ENCODE results near the gene PRSS23. TPM values are rescaled to one million over a fixed set of nuclear protein-coding genes. Genes with fewer than 3 reads are reported as not detected.

Gene PRSS23
- total RNA-seq, 2 experiments from 2014 or later: 0.17 to 0.28 TPM

DNA sequence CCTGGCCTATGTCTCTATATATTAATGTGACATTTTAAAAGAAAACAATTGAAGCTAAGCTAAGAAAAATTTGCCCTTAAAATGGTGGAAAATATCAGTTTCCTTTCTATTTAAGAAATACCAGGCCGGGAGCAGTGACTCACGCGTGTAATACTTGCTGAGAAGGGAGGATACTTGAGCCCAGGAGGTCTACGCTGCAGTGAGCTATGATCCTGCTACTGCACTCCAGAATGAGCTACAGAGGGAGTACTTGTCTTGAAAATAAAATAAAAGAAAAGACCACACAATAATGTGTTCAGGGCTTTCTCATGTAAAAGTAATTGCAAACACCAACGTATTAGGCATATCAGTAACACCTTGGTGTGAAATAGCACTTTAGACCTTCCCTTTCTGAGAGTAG, 1.4 kb upstream of the PRSS23 start:
- POLR2A ChIA-PET: interaction anchor here (0.5 kb wide), 1 partner anchor 248 kb away, joined by 3 read pairs; no protein-coding TSS in a partner anchor
- peaks cover 6% of the 10 kb centered on the region for H3K4me1 Mint-ChIP-seq
- H3K27me3 Mint-ChIP-seq: peaks cover 55% of the 10 kb centered on the region

DNA sequence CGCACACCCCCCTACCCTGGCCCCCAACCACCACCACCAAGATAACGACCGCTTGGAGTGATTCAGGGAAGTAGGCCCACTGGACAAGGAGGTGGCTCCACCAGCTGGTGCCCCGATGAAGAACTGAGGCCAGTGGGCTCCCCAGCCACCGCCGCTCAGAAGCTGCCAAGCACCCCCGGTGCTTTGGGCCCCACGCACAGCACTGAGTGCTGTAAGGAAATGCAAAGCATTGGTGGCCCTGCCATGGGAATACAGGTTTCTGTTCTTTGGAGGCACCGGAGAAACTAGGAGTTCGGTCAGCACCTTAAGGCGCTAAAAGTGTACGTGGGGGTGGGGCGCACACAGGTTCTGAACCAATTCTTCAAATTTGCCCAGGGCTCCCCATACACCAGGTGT, 664 bp upstream of the PRSS23 start:
- peak overlapping the region; percentile 62 for H3K4me3 Mint-ChIP-seq
- DNase-seq (no peak), ATAC-seq (ENCODE audit: low read depth) (no peak)
- H3K27ac Mint-ChIP-seq: no peak overlapping the region
- POLR2A ChIA-PET: no interaction called here
- H3K4me1 Mint-ChIP-seq: peaks cover 6% of the 10 kb centered on the region
- no peaks in the 10 kb centered on the region for H3K9me3 Mint-ChIP-seq
- H3K27me3 Mint-ChIP-seq: peaks cover 58% of the 10 kb centered on the region
- no peaks in the 10 kb centered on the region for H3K36me3 Mint-ChIP-seq

More for the DNA sequence above, 1.4 kb upstream of the PRSS23 start:
- Mint-ChIP-seq H3K36me3 (no peaks in the 10 kb centered on the region), H3K4me3 (no peak overlapping the region), H3K9me3 (no peaks in the 10 kb centered on the region), H3K27ac (no peak overlapping the region)
- no peak for DNase-seq
- no peak for ATAC-seq (ENCODE audit: low read depth)

GRCh38 chr11:86800960-86801272, 574 bp downstream of the PRSS23 start:
- peaks cover 54% of the 10 kb centered on the region for H3K27me3 Mint-ChIP-seq
- H3K9me3 Mint-ChIP-seq: no peaks in the 10 kb centered on the region

DNA sequence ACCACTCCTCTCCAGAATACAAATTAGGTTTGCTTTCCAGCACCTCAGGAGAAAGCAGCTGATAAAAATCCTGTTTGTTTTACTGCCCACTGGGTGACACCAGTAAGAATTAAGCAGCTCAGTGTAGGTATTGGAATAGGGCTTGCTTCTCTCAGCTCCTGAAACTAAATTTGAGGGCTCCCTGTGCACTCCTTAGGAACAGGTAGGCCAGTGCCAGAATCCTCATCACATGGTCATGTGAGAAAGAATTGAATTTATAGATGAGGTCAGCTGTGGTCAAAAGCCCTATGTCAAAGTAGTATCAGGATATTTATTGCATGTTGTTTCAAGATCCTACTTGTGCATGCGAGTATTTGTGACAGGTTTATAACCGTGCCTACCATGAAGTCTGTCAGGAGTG, 1.0 kb downstream of the PRSS23 start:
- Mint-ChIP-seq H3K36me3 (no peaks in the 10 kb centered on the region), H3K27me3 (peaks cover 52% of the 10 kb centered on the region), H3K4me3 (no peak overlapping the region), H3K9me3 (no peaks in the 10 kb centered on the region), H3K27ac (no peak overlapping the region), H3K4me1 (peaks cover 13% of the 10 kb centered on the region)
- DNase-seq (no peak), ATAC-seq (ENCODE audit: low read depth) (no peak)
- POLR2A ChIA-PET: no interaction called here

More at GRCh38 chr11:86800960-86801272, 574 bp downstream of the PRSS23 start:
- Mint-ChIP-seq H3K4me1 (peaks cover 10% of the 10 kb centered on the region), H3K27ac (no peak overlapping the region), H3K36me3 (no peaks in the 10 kb centered on the region), H3K4me3 (peak overlapping the region; percentile 69)
- ATAC-seq (ENCODE audit: low read depth): no peak
- DNase-seq: no peak
- POLR2A ChIA-PET: no interaction called here

GRCh38 chr11:86802146-86802545, 1.8 kb downstream of the PRSS23 start:
- POLR2A ChIA-PET: no interaction called here
- Mint-ChIP-seq H3K27me3 (peaks cover 52% of the 10 kb centered on the region), H3K27ac (no peak overlapping the region), H3K9me3 (no peaks in the 10 kb centered on the region), H3K4me3 (no peak overlapping the region), H3K36me3 (no peaks in the 10 kb centered on the region), H3K4me1 (peaks cover 15% of the 10 kb centered on the region)
- DNase-seq (no peak), ATAC-seq (ENCODE audit: low read depth) (no peak)

GRCh38 chr11:86802601-86803051, 2.3 kb downstream of the PRSS23 start:
- no peak for DNase-seq
- no peaks in the 10 kb centered on the region for H3K36me3 Mint-ChIP-seq
- no peak overlapping the region for H3K27ac Mint-ChIP-seq
- POLR2A ChIA-PET: no interaction called here
- H3K4me3 Mint-ChIP-seq: no peak overlapping the region
- peaks cover 15% of the 10 kb centered on the region for H3K4me1 Mint-ChIP-seq
- peaks cover 54% of the 10 kb centered on the region for H3K27me3 Mint-ChIP-seq
- ATAC-seq (ENCODE audit: low read depth): no peak
- H3K9me3 Mint-ChIP-seq: no peaks in the 10 kb centered on the region

DNA sequence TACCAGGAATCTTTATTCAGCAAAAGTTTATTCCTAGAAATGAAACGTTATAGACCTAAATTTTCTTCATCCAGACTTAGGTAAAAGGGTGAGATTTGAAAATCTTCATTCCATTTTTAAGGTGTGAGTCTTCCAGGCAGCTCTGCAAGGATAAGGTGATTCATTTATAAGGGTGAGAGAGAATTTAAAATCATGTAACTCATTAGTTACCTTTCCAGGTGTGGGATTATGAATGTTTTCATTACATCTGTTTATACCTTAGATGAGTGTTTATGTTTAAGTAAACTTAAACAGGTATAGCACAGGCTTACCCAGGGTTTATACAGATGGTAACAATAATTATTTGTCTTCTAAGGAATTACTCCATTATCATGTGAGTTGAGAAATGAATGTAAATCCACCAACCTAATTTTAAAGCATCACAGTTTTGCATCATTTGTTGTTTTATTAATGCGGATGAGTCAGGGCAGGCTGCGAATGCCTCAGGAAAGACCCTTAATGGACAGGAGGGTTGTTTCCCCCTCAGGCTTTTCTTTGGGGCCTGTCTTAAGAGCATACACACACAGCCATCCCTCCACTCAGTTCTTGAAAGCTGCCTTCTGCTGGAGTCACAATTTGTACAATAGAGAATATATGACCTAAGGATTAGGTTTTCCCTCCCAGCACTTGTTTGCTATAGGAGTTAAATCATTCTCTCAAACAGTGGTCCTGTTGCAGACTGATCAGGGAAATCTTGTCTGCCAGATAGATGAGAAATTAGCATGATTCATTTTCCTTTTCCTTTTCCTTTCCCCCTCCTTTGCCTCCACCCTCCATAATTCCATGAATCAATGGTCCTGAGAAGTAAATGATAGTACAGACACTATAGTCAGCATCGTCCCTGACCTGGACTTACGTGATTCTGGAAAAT, 3.0 kb downstream of the PRSS23 start:
- H3K27ac Mint-ChIP-seq: no peak overlapping the region
- DNase-seq: no peak
- H3K4me3 Mint-ChIP-seq: no peak overlapping the region
- POLR2A ChIA-PET: no interaction called here
- H3K27me3 Mint-ChIP-seq: peaks cover 57% of the 10 kb centered on the region
- no peaks in the 10 kb centered on the region for H3K36me3 Mint-ChIP-seq
- no peak for ATAC-seq (ENCODE audit: low read depth)
- peaks cover 15% of the 10 kb centered on the region for H3K4me1 Mint-ChIP-seq
- no peaks in the 10 kb centered on the region for H3K9me3 Mint-ChIP-seq

DNA sequence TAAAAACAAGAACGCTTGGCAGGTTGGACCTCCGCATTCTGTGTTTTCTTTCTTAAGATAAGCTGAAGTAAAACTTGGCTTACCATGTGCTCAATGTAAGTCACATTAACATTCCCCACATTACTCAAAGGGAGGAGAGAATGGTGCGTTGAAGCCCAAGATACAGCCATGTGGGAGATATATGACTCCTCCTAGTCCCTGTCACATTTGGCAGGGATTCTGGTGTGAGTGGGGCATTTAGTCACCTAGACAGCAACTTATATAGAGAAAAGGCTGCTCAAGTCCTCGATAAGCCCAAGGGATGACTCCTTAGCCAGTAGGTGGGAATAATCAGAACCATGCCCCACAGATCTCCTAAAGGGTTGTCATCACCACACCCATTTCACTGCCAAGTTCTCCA, 4.6 kb downstream of the PRSS23 start:
- H3K27ac Mint-ChIP-seq: no peak overlapping the region
- ATAC-seq (ENCODE audit: low read depth): no peak

GRCh38 chr11:86805873-86806310, 5.5 kb downstream of the PRSS23 start:
- H3K4me1 Mint-ChIP-seq: peaks cover 13% of the 10 kb centered on the region
- H3K4me3 Mint-ChIP-seq: peak overlapping the region; percentile 0
- POLR2A ChIA-PET: no interaction called here
- no peaks in the 10 kb centered on the region for H3K36me3 Mint-ChIP-seq
- H3K27ac Mint-ChIP-seq: peak overlapping the region; percentile 2
- ATAC-seq (ENCODE audit: low read depth) (peak; percentile 95), DNase-seq (no peak)
- H3K27me3 Mint-ChIP-seq: peaks cover 43% of the 10 kb centered on the region
- no peaks in the 10 kb centered on the region for H3K9me3 Mint-ChIP-seq

More for the DNA sequence above, 4.6 kb downstream of the PRSS23 start:
- Mint-ChIP-seq H3K9me3 (no peaks in the 10 kb centered on the region), H3K4me3 (no peak overlapping the region), H3K27me3 (peaks cover 46% of the 10 kb centered on the region), H3K4me1 (peaks cover 15% of the 10 kb centered on the region), H3K36me3 (no peaks in the 10 kb centered on the region)
- DNase-seq: no peak
- POLR2A ChIA-PET: no interaction called here

GRCh38 chr11:86806903-86807302, 6.6 kb downstream of the PRSS23 start:
- no peak for DNase-seq
- Mint-ChIP-seq H3K4me3 (no peak overlapping the region), H3K9me3 (no peaks in the 10 kb centered on the region), H3K27ac (no peak overlapping the region), H3K27me3 (peaks cover 43% of the 10 kb centered on the region), H3K4me1 (peaks cover 11% of the 10 kb centered on the region), H3K36me3 (no peaks in the 10 kb centered on the region)
- ATAC-seq (ENCODE audit: low read depth): no peak
- POLR2A ChIA-PET: no interaction called here

- H3K4me3 Mint-ChIP-seq: no peak overlapping the region
- ATAC-seq (ENCODE audit: low read depth) (no peak), DNase-seq (no peak)
- H3K36me3 Mint-ChIP-seq: no peaks in the 10 kb centered on the region
- peaks cover 11% of the 10 kb centered on the region for H3K4me1 Mint-ChIP-seq
- H3K9me3 Mint-ChIP-seq: no peaks in the 10 kb centered on the region
- peaks cover 42% of the 10 kb centered on the region for H3K27me3 Mint-ChIP-seq
- H3K27ac Mint-ChIP-seq: no peak overlapping the region
- POLR2A ChIA-PET: no interaction called here
Observed at GRCh38 chr11:86807360-86807759, 7.0 kb downstream of the PRSS23 start.

DNA sequence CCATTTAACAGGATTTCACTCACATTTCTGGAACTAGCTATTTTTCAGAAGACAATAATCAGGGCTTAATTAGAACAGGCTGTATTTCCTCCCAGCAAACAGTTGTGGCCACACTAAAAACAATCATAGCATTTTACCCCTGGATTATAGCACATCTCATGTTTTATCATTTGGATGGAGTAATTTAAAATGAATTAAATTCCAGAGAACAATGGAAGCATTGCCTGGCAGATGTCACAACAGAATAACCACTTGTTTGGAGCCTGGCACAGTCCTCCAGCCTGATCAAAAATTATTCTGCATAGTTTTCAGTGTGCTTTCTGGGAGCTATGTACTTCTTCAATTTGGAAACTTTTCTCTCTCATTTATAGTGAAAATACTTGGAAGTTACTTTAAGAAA, 9.2 kb downstream of the PRSS23 start:
- no peak overlapping the region for H3K4me3 Mint-ChIP-seq
- no peaks in the 10 kb centered on the region for H3K36me3 Mint-ChIP-seq
- peaks cover 9% of the 10 kb centered on the region for H3K4me1 Mint-ChIP-seq
- DNase-seq (no peak), ATAC-seq (ENCODE audit: low read depth) (no peak)
- H3K27me3 Mint-ChIP-seq: peaks cover 31% of the 10 kb centered on the region
- POLR2A ChIA-PET: no interaction called here
- no peak overlapping the region for H3K27ac Mint-ChIP-seq
- no peaks in the 10 kb centered on the region for H3K9me3 Mint-ChIP-seq

- peaks cover 32% of the 10 kb centered on the region for H3K27me3 Mint-ChIP-seq
- H3K4me1 Mint-ChIP-seq: peaks cover 9% of the 10 kb centered on the region
- POLR2A ChIA-PET: no interaction called here
- ATAC-seq (ENCODE audit: low read depth) (no peak), DNase-seq (no peak)
- H3K4me3 Mint-ChIP-seq: no peak overlapping the region
- H3K9me3 Mint-ChIP-seq: no peaks in the 10 kb centered on the region
- no peaks in the 10 kb centered on the region for H3K36me3 Mint-ChIP-seq
- no peak overlapping the region for H3K27ac Mint-ChIP-seq
Observed at GRCh38 chr11:86810288-86810687, 9.9 kb downstream of the PRSS23 start.

DNA sequence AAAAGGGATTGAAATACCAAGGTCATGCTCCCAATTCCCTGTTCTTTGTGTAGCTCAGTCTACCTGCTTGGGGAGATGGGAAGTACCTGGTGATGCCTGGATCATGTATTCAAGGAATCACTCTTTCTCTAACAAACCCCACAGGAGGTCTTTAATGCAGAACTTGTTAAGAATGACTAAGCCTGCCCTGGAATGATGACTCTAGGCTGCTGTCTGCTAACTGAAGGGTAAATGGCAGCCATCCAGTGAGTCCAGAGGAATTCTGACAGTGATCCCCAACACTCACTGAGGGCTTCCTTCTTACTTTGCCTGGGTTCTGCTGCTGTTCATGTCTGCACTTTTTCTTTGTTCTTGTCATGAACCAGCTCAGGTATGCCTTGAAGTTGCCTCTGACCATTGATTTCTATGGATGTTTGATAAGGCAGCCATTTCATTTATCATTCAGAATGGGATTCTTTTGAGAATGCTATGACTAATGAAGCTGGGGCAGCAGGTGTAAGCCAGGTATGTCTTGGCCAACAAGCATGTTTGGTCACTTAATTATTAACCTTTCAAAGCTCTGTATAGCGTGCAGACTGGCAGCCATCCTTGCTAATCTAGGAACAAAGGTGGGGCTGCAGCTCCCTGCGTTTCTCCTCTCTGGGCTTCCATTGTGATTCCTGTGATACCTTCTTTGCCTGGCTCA, 11.4 kb downstream of the PRSS23 start:
- Mint-ChIP-seq H3K36me3 (no peaks in the 10 kb centered on the region), H3K4me1 (no peaks in the 10 kb centered on the region), H3K4me3 (no peak overlapping the region), H3K9me3 (no peaks in the 10 kb centered on the region), H3K27ac (no peak overlapping the region), H3K27me3 (peaks cover 39% of the 10 kb centered on the region)
- DNase-seq: no peak
- ATAC-seq (ENCODE audit: low read depth): no peak
- POLR2A ChIA-PET: no interaction called here

All from activated naive CD8-positive, alpha-beta T cell treated with anti-CD3 and anti-CD28 coated beads, Interleukin-2, amount 10 ng/mL, durations not matched to agents 7 days and 5 days (primary cell).